Measurements from ENCODE around the gene TMEM256.

GRCh38 chr17:7421186-7421585 lies 17.3 kb upstream of the TMEM256 start:
- TF ChIP-seq CTCF (IDR thresholded peaks at IDR 0.05; ENCODE audit: insufficient read depth, low read length, poor library complexity, severe bottlenecking) (no peak), EZH2phosphoT487 (conservative IDR thresholded peaks at IDR 0.05; ENCODE audit: low read length) (no peak)

Measured in SU-DHL-6 (cell line).